Head of caudate nucleus (tissue), 42 donors: ENCODE measurements around the gene CCDC196.
A peak's percentile ranks its signal among the peaks of the same experiment; 100 is the strongest.

Experiments used
- DNase-seq, 42 donors: peaks; one replicate each; pipeline versions ENCODE4 v3.0.0 to v3.0.0-alpha.2; 2020 to 2021; ENCODE audit warnings: mixed read lengths in 7 of 42
- intact Hi-C: fragments of 100-400 bp; cut with DNase I; formaldehyde crosslinking; loops from one replicate; pipeline ENCODE4 v1.15.0; 2022

CCDC196 gene

GRCh38 chr14:66485910-66486421 is at the start of gene CCDC196:
TSS of gene CCDC196 (plus strand) at chr14:66486371. CDS start at chr14:66486503, 132 bp downstream.
- DNase-seq: no peak
- intact Hi-C loops: no loop called here

GRCh38 chr14:66440801-66441200 is 45.4 kb upstream of the CCDC196 start:
- DNase-seq: no peak
- intact Hi-C loops: no loop called here

DNA sequence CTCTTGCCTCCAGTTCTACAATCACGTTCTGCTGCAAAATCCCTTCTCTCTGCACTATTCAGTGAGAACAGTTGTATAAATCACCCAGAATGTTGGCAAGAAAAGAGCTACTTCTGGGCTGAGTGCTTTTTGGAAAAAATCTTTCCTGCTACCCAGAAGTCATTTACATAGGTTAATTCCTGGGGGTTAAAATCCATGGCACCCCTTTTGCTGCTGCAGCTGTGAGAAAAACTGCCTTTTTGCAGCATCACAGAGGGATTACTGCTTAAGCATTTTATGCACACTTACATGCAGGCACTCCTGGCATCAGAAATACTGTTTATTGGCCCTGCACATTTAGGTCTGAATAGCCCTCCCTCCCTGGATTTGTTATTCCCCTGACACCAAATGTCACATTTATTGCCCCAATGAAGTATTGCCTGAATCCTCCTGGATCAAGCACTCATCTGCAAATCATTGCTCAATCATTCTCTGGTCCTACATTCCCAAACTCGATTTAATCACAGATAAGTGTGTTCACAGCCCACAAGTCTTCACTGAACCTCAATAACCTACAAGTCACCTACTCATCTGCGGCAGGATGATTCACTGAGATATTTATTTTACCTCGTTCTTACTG is 43.1 kb upstream of the CCDC196 start:
- DNase-seq: peak in 8 of 42 donors; percentile 5 to 58 (median 14)
- intact Hi-C loops: no loop called here

GRCh38 chr14:66443785-66444184 is 42.4 kb upstream of the CCDC196 start:
- DNase-seq: no peak
- intact Hi-C loops: no loop called here

DNA sequence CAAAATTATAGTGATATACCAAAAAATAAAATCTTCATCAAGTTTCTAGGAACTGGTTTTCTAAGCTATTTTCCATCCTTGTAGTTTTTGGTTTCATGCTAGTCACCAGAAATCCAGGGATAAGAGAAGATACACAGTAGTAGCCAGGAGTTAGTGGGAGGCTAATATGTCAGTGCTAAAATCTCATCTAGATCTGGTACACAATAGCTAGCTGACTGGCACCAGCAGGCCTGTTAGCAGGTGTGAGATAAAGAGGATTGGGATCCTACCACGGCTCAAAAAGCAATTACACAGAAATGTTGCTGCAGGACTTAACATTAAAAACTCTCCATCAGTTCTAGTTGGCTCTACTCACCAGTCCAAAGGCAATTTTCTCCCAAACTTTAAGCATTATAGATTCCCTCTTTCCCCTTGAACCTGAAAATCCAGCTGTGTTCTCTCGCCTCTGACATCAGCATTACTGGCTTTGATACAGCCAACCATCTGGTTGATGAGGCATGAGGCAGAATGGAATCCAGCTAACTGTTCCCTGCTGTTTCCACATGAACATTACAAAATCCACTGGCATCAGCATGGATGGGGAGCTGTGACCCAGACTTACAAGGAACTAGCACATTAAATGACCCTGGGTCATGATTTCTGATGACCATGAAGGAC is 41.8 kb upstream of the CCDC196 start:
- intact Hi-C loops: no loop called here
- peak in 5 of 42 donors; percentile 3 to 52 (median 17) for DNase-seq

DNA sequence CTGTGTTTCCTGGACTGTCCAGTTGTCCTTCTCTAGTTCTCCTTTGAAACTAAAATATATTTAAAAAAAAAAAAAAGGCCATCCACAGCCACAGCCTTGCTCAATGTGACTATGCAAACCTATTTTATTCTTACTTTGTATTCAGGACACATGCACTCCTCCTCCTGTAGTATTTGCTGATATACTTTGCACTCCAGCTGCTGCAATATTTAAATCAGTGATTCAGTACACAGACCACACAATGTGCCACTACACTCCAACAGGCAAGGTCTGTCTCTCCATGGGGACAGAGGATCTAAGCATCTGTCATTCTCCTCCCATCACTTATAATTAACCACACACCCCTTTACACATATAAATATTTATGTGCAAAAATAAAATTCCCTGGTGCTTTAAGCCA is 40.2 kb upstream of the CCDC196 start:
- no peak for DNase-seq
- intact Hi-C loops: no loop called here

DNA sequence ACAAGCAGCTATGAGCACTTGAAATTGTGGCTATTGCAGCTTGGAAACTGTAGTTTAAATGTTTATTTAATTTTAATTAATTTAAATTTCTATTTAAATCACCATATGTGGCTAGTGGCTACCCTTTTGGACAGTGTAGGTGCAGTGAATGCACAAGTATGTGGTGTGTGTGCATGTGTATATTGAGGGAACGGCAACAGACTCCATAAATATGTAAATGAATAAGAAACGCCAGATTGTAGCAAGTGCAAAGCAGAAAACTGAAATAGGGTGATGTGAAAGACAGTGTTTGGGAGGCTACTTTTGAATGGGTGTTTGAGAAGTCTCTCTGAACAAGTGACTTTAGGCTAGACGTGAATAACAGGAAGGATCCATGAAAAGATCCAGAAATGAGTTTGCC is 32.7 kb upstream of the CCDC196 start:
- no peak for DNase-seq
- intact Hi-C loops: no loop called here

DNA sequence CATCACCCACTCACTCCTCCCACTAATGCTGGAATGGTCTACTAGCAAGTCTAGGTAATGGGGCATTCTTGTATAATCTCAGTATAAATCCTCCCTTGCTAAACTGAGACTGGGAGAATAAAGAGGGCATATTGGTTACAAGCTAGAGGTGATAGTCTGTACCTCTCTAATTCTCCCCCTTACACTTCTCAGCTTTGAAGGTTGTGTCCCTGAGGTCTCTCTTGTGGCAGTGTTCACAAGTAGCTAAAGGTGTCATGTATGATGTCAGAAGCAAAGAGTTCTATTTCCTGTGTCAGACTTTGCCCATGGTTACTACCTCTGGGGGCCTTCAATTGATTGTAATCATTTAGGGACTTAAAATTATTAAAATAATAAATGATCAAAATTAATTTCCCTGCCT is 26.6 kb upstream of the CCDC196 start:
- intact Hi-C loops: no loop called here
- no peak for DNase-seq

DNA sequence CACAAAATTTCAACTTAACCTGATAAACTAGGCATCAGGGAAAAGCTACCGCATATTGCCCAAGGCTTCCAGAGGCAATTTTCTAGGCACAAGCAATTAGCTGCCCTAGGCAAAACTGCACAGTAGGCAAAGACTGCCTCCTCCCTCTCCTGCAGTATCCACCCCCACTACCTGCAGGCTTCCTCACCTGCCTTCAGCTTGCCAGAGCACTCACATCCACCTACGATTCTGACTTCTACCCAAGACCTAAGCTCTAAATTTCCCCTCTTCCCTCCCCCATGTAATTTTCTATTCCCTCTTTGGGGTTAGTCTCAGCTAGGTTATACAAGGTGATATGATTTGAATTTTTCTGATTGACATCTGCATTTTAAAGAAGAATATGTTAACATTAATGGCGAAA is 21.9 kb upstream of the CCDC196 start:
- intact Hi-C loops: no loop called here
- DNase-seq: peak in 32 of 42 donors; percentile 3 to 77 (median 34)

DNA sequence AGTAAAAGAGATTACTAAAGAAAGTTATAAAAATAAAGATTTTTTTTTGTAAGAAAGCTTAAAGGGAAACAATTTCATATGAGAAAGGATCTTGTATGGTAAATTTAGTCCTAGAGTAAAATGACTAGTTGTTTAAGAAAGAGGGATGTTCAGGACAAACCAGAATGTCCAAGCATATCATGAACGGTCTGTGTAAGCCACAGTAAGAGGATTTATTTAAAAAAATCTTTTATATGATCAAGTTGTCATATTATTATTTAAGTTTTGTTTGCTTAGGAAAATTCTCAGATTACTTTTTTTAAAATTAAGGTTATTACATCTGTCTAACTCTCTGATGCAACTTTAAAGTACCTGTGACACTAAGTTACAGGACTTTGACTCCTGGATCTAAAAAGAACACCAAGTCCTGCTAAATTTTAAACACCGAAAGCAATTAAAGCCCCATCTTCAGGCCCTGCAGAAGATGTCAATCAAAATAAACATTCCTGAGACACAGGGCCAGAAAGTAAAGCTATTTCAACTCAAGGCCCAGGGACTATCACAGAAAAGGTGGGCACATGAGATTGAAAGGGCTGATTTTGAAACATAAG is 17.3 kb upstream of the CCDC196 start:
- DNase-seq: no peak
- intact Hi-C loops: no loop called here

DNA sequence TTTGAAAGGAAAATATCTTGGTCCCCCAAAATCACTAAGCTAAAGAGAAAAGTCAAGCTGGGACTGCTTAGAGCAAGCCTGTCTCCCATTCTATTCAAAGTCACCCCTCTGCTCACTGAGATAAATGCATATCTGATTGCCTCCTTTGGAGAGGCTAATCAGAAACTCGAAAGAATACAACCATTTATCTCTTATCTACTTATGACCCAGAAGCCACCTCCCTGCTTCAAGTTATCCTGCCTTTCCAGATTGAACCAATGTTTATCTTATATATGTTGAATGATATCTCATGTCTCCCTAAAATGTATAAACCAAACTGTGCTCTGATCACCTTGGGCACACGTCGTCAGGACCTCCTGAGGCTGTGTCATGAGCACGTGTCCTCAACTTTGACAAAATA is 14.6 kb upstream of the CCDC196 start:
- no peak for DNase-seq
- intact Hi-C loops: no loop called here

- DNase-seq: no peak
- intact Hi-C loops: no loop called here
Measured at GRCh38 chr14:66472251-66472650, 13.9 kb upstream of the CCDC196 start.

GRCh38 chr14:66473223-66473622 is 12.9 kb upstream of the CCDC196 start:
- DNase-seq: no peak
- intact Hi-C loops: no loop called here

GRCh38 chr14:66476964-66477363 is 9.2 kb upstream of the CCDC196 start:
- no peak for DNase-seq
- intact Hi-C loops: no loop called here

DNA sequence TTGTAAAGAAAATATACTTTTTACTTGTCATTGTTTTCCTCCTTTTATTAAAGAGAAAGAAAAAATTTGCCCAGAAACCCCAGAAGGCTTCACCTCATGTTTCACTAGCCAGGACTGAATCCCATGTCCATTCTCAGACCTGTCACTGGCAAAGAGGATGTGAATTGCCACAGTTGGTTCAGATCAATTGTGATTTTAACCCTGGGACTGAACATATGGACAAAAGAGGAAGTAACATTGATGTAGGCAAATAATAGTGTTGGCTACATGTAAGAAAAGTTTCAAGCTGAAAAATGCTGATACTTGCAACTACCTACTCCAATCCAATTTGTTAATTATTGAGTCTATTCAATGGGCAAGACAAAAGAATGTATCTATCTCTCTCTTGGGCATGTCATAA is 8.6 kb upstream of the CCDC196 start:
- no peak for DNase-seq
- intact Hi-C loops: no loop called here

GRCh38 chr14:66482873-66483272 is 3.3 kb upstream of the CCDC196 start:
- DNase-seq: no peak
- intact Hi-C loops: no loop called here

- DNase-seq: no peak
- intact Hi-C loops: no loop called here
Measured at GRCh38 chr14:66483322-66483721, 2.8 kb upstream of the CCDC196 start.

GRCh38 chr14:66485029-66485428 is 1.1 kb upstream of the CCDC196 start:
- DNase-seq: no peak
- intact Hi-C loops: no loop called here

DNA sequence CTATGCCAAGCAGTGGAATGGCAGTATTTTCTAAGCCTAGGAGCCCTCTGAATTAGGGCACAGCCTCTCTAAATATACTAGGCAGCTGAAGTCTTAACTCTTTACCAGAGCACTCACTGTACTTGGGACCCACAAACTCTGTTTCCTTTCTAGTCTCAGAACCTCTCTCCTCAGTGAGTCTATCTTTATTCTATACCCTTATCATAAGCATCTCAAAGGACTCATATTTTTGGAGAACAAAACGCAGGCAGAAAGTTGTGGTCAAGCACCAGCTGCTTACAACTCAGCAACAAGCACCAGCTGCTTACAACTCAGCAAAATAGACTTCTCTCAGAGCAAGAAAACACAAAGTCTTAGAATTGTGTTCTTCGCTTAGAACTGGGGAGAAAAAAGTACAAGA is 993 bp downstream of the CCDC196 start:
- no peak for DNase-seq
- intact Hi-C loops: no loop called here
